AG04450 (cell line): Measurements from ENCODE around the gene MRM1. TPM values are rescaled to one million over a fixed set of nuclear protein-coding genes. Genes with fewer than 3 reads are reported as not detected.

Source experiments
- CTCF ChIA-PET: fragments of 300-600, 350-600 bp; formaldehyde crosslinking; extraction: SDS; loops from one replicate; lab custom pipeline; 2022; ENCODE audit warnings: antibody characterized with exemption, inconsistent platforms; lab: Charles Lee
- POLR2A ChIA-PET: fragments of 350-600 bp; formaldehyde crosslinking; extraction: SDS; loops from one replicate; lab custom pipeline; 2021; ENCODE audit warnings: antibody characterized with exemption, inconsistent platforms; lab: Yijun Ruan, JAX
- DNase-seq: peaks from one replicate; pipeline ENCODE4 v3.0.0-alpha.2; 2011; ENCODE audit warnings: low read depth, low spot score
- H3K27ac ChIP-seq: one replicate; pipeline ENCODE4 v1.5.1; 2012; ENCODE audit warnings: low read depth, low read length, control low read depth
- H3K27me3 ChIP-seq: one replicate; pipeline ENCODE4 v1.6.0; 2012; ENCODE audit warnings: low read length; ENCODE audit not compliant: control insufficient read depth, insufficient read depth
- H3K4me3 ChIP-seq: 2 replicates; pipeline ENCODE4 v1.5.1; 2011; ENCODE audit warnings: mild to moderate bottlenecking, low read depth, low read length, control low read depth
- H3K9me3 ChIP-seq: 2 replicates; pipeline ENCODE4 v1.5.1; 2012; ENCODE audit warnings: low read length; ENCODE audit not compliant: control insufficient read depth, insufficient read depth
- CTCF ChIP-seq: IDR thresholded peaks from 2 replicates; pipeline ENCODE4 v1.5.1; 2011; ENCODE audit warnings: low read depth, low read length, control low read depth, inconsistent platforms
- polyA plus RNA-seq: library from polyadenylated mRNA; depleted of rRNA; stranded (reverse); fragments of >200 nt; gene quantifications from 2 replicates; pipeline ENCODE4 v1.2.3, GENCODE V29; 2011

MRM1 gene
- polyA plus RNA-seq, 1 experiment: 2.0 TPM

DNA sequence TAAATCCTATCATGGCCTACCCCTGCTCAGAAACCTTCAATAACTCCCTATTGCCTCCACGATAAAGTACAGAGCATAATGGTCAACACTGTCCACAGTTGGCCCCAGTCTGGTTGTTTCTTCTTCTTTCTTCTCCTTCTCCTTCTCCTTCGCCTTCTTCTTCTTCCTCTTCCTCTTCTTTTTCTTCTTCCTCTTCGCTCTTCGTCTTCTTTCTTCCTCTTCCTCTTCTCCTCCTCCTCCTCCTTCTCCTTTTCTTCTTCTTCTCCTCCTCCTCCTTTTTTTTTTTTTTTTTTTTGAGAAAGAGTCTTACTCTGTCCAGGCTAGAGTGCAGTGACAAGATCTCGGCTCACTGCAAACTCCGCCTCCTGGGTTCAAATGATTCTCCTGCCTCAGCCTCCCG, 23.8 kb downstream of the MRM1 start:
- peaks cover 7% of the 10 kb centered on the region for H3K27me3 ChIP-seq
- CTCF ChIA-PET: interaction anchor here (0.5 to 9.7 kb wide), 11 partner anchors 9 to 616 kb away, joined by 3 to 103 read pairs (median 4); no protein-coding TSS in a partner anchor

GRCh38 chr17:36627101-36627500, 25.7 kb downstream of the MRM1 start:
- POLR2A ChIA-PET: no interaction called here
- Histone ChIP-seq H3K9me3 (no peaks in the 10 kb centered on the region), H3K4me3 (no peak overlapping the region), H3K27ac (no peak overlapping the region), H3K27me3 (peaks cover 14% of the 10 kb centered on the region)
- no peak for TF ChIP-seq CTCF
- no peak for DNase-seq
- CTCF ChIA-PET: interaction anchor here (0.6 to 9.7 kb wide), 5 partner anchors 13 to 612 kb away, joined by 4 to 103 read pairs (median 9); no protein-coding TSS in a partner anchor

More for the DNA sequence above, 23.8 kb downstream of the MRM1 start:
- POLR2A ChIA-PET: no interaction called here
- H3K4me3 ChIP-seq: no peak overlapping the region
- H3K9me3 ChIP-seq: no peaks in the 10 kb centered on the region
- no peak for TF ChIP-seq CTCF
- no peak for DNase-seq
- no peak overlapping the region for H3K27ac ChIP-seq

- POLR2A ChIA-PET: interaction anchor here (0.5 kb wide), 1 partner anchor 61 kb away, joined by 7 read pairs; no protein-coding TSS in a partner anchor
- Histone ChIP-seq H3K27ac (no peak overlapping the region), H3K4me3 (no peak overlapping the region), H3K27me3 (peaks cover 25% of the 10 kb centered on the region), H3K9me3 (no peaks in the 10 kb centered on the region)
- DNase-seq: no peak
- no peak for TF ChIP-seq CTCF
- CTCF ChIA-PET: interaction anchor here (0.6 to 9.7 kb wide), 8 partner anchors 25 to 745 kb away, joined by 3 to 103 read pairs (median 8); no protein-coding TSS in a partner anchor
These were observed 27.2 kb downstream of the MRM1 start for GRCh38 chr17:36628576-36628975.

GRCh38 chr17:36629252-36629847, 28.0 kb downstream of the MRM1 start:
- Histone ChIP-seq H3K27ac (no peak overlapping the region), H3K4me3 (no peak overlapping the region), H3K27me3 (peaks cover 31% of the 10 kb centered on the region), H3K9me3 (no peaks in the 10 kb centered on the region)
- peak; percentile 33 for DNase-seq
- TF ChIP-seq CTCF: peak; percentile 98
- CTCF ChIA-PET: interaction anchor here (1.1 to 9.7 kb wide), 5 partner anchors 365 to 610 kb away, joined by 3 to 103 read pairs (median 8); no protein-coding TSS in a partner anchor
- POLR2A ChIA-PET: interaction anchor here (0.5 to 0.6 kb wide), 2 partner anchors 21 to 61 kb away, joined by 4 to 7 read pairs; no protein-coding TSS in a partner anchor

DNA sequence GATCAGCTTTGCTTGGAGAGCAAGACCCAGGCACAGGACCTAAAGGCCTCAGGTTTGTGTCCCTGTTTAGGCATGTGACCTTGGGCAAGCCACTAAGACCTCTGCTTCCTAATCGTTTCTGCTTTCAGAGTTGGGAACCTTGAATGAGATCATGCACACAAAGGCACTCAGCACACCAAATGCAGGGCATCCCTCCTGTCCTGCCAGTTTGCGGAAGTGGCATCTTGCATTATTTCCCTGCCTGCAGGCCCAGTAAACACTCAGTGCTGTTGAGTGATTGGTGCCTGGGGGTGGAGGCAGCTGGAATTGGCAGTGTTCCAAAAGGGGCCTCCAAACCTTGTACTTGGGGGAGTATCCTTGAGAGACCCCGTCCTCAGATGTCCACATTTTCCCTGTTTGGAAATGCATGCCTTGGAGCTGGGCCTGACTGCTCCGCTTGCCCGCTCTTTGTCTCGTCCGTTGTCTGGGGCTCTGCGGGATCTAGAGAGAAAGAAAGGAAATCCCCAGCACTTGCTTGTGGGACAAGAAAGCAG, 28.7 kb downstream of the MRM1 start:
- ChIA-PET POLR2A (interaction anchor here (0.6 kb wide), 1 partner anchor 22 kb away, joined by 4 read pairs; no protein-coding TSS in a partner anchor), CTCF (interaction anchor here (1.3 to 9.7 kb wide), 4 partner anchors 364 to 609 kb away, joined by 3 to 103 read pairs (median 17); no protein-coding TSS in a partner anchor)
- DNase-seq: no peak
- Histone ChIP-seq H3K4me3 (no peak overlapping the region), H3K27ac (no peak overlapping the region), H3K9me3 (no peaks in the 10 kb centered on the region), H3K27me3 (peaks cover 34% of the 10 kb centered on the region)
- TF ChIP-seq CTCF: no peak
